IPS-11a (cell line): ENCODE measurements around the gene SHF.

Experiments
- H3K4me3 ChIP-seq: one replicate; pipeline ENCODE4 v1.5.1; 2013; ENCODE audit warnings: low read depth, low read length, control low read depth

SHF gene

GRCh38 chr15:45169608-45170480 lies 17.9 kb downstream of the SHF start:
- no peak overlapping the region for H3K4me3 ChIP-seq

GRCh38 chr15:45168751-45169551 lies 18.8 kb downstream of the SHF start:
- no peak overlapping the region for H3K4me3 ChIP-seq

GRCh38 chr15:45168286-45168685 lies 19.5 kb downstream of the SHF start:
- no peak overlapping the region for H3K4me3 ChIP-seq

DNA sequence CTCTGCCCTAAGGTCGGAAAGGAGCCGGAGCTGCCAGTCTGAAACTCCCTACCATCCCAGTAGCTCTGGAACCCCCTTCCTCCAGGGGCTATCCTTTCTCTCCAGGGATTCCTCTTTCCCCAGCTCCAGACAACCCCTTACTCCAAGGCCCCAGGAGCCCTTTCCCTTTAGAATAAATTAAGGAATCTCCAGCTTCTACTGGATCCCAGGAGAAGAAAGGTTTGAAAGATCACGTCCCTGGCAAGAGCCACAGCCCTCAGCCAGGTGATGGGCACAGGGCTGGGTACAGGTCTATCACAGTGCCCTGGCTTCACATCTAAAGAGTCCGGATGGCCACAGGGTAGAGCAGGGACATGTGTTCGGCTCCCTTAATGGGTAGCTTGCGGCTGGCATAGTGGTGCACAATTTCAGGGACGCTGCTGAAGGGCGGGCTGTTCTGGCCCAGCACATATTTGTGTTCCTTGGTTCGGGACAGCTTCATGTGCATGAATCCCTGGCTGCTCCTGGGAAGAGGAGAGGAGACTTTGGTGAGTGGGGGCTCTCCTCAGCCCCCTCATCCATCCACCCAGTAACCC lies 20.0 kb downstream of the SHF start:
- no peak overlapping the region for H3K4me3 ChIP-seq

DNA sequence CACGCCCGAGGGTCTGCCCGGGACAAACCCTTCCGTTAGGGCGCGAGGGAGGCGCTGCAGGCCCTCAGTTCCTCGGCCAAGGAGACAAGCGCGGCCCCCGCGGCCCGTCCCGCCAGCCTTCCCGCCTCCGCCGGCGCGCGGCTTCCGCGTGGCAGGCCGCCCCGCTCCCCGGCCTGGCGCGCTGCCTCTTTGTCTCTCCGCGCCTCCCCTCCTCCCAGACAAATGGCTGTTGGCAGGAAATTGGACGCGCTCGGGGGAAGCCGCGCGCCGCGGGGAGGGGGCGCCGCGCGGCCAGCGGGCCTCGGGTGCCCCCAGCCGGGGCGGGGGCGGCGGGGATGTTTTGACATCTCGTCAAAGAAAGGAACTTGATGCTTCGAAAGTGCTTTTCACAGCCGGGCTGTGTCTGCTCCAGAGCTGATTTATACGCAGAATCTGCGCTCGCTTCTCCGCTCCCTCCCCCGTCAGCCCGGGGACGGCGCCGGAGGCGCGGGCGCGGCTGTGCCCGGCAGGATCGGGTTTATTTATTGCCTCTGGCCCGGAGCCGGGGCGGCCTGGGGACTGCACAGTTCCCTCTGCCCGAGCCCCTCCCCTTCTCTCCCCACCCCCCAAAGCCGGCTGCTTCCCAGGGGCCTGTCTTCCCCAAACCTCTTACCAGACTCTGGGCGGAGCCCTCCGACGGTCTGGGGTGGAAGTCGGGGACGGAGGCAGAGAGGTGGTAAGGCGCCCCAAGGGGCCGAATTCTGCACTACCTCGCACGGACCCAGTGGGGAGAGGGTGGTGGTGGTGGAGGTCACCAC lies 20.7 kb downstream of the SHF start:
- peak overlapping the region; percentile 58 for H3K4me3 ChIP-seq

DNA sequence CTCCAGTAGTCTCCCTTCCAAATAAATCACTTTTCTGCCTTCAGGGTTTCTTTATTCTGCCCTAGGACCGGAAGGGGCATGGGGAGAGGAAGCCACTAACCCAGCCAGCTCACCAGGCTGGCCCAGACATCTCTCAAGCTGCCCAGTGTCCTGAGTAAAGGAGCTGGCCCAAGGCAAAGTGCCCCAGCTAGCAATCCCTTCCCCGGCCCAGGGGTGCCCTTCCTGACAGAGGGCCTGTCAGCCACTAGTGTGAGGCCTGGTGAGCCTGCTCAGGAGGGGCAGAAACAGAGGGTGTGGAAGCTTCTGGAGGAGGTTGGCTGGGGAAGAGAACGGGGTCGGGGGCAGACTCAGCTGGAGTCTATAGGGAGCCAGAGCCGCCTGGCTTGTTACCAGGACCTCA lies 22.2 kb downstream of the SHF start:
- no peak overlapping the region for H3K4me3 ChIP-seq

DNA sequence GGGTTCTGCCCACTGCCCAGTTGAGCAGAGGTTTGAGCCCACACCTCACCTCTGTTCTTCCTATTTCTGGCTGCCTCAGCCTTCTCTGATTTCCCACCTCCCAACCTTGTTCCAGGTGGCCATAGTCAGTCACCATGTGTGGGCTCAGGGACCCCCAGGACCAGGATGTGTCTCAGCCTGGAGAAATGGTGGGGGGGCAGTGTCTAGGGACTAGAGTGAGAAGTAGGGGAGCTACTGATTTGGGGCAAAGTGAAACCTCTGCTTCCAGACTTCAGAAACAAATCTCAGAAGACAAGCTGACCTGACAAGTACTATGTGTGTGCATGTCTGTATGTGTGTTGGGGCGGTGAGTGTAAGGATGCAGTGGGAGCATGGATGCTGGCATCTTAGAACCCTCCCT lies 22.9 kb downstream of the SHF start:
- no peak overlapping the region for H3K4me3 ChIP-seq

- no peak overlapping the region for H3K4me3 ChIP-seq
Observed at GRCh38 chr15:45163508-45163856, 24.3 kb downstream of the SHF start.

GRCh38 chr15:45162771-45163507 lies 24.8 kb downstream of the SHF start:
- no peak overlapping the region for H3K4me3 ChIP-seq

DNA sequence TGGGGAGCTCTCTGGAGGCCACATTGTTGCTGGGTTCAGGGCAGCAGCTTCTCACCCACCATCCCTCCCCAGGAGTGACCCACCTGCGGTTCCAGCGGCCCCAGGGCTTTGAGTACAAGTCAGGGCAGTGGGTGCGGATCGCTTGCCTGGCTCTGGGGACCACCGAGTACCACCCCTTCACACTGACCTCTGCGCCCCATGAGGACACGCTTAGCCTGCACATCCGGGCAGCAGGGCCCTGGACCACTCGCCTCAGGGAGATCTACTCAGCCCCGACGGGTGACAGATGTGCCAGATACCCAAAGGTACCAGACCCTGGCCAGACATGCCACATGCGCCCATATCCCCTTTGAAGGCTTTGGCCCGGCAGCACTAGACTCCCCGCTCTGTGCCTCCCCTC lies 26.1 kb downstream of the SHF start:
- H3K4me3 ChIP-seq, result no peak overlapping the region

DNA sequence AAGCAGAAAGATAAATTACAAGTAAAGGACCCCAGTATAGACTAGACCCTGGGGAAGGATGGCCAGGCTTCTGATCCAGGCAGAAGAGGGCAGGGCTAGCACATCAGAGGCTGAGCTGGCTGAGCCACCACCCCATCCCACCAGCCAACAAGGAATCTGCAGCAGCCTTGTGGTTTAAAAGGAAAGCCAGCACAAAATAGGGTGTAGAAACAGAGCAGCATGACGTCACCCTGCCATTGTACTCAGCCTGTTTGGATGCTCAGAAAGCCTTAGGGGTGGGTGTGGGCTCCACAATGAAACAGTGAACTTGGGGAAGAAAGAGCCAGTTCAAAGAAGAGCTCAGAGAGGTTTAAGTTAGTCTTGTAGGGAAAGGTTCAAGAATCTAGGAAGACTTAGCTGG lies 29.8 kb downstream of the SHF start:
- no peak overlapping the region for H3K4me3 ChIP-seq

DNA sequence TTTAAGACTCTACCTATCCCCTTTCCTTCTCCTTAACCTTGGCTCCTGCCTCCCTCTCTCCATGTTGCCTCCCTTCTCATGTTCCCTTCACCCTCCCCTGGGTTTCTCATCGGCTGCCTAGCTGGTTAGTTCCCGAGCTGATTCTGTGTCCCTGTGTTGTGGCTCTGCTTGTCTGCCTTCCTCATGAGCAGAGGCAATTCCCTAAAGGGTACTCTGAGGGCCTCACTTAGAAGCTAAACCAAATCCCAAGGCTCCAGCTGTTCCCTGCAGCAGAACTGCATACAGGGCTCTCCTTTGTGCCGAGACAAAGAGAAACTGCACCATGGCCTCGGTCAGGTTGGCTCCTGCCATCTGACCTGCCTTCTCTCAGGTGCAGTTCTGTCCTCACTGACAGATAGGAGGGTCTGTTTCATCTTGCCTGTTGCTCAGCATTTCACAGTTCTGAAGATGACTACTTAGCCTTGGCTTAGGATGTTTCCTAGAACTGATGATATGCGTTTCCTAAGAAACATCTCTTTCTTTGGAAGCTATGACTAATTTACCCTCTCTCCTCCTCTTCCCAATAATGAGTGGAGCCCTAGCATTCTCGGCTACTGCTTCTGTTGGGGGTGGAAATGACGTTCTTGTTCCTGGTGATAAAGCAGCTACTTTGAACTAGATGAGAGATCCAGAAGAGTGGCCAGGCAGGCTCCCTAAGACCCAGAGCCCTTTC lies 30.9 kb downstream of the SHF start:
- H3K4me3 ChIP-seq, result no peak overlapping the region

GRCh38 chr15:45155739-45156138 lies 32.0 kb downstream of the SHF start:
- H3K4me3 ChIP-seq, result no peak overlapping the region

DNA sequence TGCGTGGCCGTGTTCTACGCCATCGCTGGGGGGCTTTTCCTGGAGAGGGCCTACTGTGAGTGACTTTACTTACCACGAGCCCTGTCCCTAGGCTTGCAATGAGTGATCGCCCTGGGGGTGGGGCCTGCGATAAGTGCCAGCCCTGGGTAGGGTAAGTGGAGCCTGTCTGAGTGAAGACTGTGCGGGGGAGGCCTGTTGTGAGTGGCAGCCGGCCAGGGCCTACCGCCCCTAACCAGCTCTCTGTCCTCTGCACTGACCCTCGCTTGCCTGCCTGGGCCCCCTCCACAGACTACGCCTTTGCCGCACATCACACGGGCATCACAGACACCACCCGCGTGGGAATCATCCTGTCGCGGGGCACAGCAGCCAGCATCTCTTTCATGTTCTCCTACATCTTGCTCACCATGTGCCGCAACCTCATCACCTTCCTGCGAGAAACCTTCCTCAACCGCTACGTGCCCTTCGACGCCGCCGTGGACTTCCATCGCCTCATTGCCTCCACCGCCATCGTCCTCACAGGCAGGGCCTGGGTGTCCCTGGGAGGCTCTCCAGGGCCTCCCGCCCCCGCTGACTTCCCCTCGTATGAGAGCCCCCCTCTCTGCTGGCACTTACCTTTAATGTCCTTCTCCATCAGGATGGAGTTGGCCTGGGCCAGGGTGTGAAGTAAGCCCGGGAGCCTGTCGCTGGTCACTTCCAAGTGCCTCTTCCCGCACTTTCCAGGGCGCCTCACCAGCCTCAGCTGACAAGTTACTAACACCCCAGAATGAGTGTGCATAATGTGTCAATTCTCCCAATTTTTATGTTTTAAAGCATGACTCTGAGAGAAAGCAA lies 35.6 kb downstream of the SHF start:
- no peak overlapping the region for H3K4me3 ChIP-seq

DNA sequence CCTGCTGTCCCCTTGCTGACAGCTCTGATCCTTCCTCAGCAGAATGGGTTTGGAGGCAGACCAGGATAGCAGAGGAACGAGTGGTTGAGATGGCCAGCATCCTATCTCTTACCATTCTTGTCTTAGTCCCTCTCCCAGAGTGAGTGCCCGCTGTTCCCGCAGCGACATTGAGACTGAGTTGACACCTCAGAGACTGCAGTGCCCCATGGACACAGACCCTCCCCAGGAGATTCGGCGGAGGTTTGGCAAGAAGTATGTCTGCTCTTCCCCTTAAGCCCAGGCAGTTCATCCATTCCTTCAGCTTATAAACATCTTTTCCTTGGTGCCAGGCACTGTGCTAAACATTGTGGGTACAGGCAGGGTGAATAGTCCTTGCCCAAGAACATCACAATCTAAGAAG lies 36.8 kb downstream of the SHF start:
- no peak overlapping the region for H3K4me3 ChIP-seq

GRCh38 chr15:45150481-45150880 lies 37.3 kb downstream of the SHF start:
- no peak overlapping the region for H3K4me3 ChIP-seq

DNA sequence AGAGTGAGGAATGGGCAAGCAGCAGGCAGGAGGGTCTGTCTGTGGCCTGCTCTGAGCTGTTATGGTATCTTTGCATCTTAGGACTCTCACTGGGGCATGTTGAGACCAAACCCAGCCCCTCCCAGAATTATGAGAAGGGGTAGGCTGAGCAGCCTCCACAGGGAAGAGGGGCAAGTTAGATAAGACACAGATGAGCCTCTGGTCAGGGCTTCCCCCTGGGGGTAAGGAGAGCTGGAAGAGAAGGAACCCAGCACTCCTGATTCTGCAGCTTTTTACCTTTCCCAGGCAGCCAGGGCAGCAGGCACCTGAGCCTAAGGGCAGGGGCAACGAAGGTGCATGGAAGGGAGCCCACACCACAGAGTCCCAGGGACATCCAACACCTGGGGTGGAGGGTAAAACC lies 38.7 kb downstream of the SHF start:
- no peak overlapping the region for H3K4me3 ChIP-seq

GRCh38 chr15:45148076-45149059 lies 39.4 kb downstream of the SHF start:
- H3K4me3 ChIP-seq, result no peak overlapping the region
